Neural progenitor cell (in vitro differentiated cells): ENCODE data around the gene ZNF652.

Experiments
- EZH2 ChIP-seq: fragments of 200-600 bp; sonication (generic); IDR thresholded peaks from 2 replicates; pipeline ENCODE4 v1.6.1; 2017; ENCODE audit warnings: antibody characterized with exemption, mild to moderate bottlenecking, moderate library complexity
- TF ChIP-seq, protein P1 (sequence below): fragments of 200-600 bp; sonication (generic); IDR thresholded peaks from 2 replicates; pipeline ENCODE4 v1.5.1; 2017; ENCODE audit warnings: antibody characterized with exemption, mild to moderate bottlenecking

DNA sequence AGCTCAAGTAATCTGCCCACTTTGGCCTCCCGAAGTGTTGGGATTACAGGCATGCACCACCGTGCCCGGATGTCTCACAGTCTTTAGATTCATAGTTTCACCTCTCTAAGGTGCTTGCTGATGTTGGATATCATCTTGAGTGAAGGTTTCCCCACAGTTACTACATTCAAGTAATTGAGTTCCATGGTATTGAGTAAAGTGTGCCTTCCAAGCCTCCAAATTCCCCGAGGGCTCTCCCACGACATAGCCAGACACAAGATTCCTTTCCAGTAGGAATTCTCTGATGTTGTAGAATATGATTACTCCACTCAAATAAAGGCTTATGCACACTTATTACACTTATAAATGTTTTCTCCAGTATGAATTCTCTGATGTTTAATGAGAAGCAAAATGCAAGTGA, 16.3 kb upstream of the ZNF652 start:
- TF ChIP-seq, protein P1, sequence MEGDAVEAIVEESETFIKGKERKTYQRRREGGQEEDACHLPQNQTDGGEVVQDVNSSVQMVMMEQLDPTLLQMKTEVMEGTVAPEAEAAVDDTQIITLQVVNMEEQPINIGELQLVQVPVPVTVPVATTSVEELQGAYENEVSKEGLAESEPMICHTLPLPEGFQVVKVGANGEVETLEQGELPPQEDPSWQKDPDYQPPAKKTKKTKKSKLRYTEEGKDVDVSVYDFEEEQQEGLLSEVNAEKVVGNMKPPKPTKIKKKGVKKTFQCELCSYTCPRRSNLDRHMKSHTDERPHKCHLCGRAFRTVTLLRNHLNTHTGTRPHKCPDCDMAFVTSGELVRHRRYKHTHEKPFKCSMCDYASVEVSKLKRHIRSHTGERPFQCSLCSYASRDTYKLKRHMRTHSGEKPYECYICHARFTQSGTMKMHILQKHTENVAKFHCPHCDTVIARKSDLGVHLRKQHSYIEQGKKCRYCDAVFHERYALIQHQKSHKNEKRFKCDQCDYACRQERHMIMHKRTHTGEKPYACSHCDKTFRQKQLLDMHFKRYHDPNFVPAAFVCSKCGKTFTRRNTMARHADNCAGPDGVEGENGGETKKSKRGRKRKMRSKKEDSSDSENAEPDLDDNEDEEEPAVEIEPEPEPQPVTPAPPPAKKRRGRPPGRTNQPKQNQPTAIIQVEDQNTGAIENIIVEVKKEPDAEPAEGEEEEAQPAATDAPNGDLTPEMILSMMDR: no peak
- TF ChIP-seq EZH2: no peak
